Sciatic nerve (tissue), 2 donors: Measurements from ENCODE around the gene CNTN1. TPM values are rescaled to one million over a fixed set of nuclear protein-coding genes. Genes with fewer than 3 reads are reported as not detected.

Experiments used
- ATAC-seq: fragments of 200-7000 bp; cut with Tn5 transposase; one replicate; pipeline ENCODE4 v1.9.1; 2020; ENCODE audit warnings: mild to moderate bottlenecking, moderate library complexity
- DNase-seq: peaks from one replicate; pipeline ENCODE4 v3.0.0-alpha.2; 2020; ENCODE audit warnings: low spot score
- intact Hi-C: fragments of 100-400 bp; cut with DNase I; formaldehyde crosslinking; loops from one replicate; pipeline ENCODE4 v1.14.2; 2022
- total RNA-seq: library from RNA; stranded (reverse); fragmentation: NEBNext Ultra II Directional; extraction: Animal tissue kit (Norgen Biotek cat#: 25700); gene quantifications from one replicate; pipeline ENCODE4 v1.2.1, GENCODE V29; 2021
- donor health status: DM: no; HTN: no; CAD: no.
- donor health status: DM: no; HTN: no; CAD: no.

The CNTN1 gene
- total RNA-seq, 1 donor from 2014 or later, result 83.8 TPM

DNA sequence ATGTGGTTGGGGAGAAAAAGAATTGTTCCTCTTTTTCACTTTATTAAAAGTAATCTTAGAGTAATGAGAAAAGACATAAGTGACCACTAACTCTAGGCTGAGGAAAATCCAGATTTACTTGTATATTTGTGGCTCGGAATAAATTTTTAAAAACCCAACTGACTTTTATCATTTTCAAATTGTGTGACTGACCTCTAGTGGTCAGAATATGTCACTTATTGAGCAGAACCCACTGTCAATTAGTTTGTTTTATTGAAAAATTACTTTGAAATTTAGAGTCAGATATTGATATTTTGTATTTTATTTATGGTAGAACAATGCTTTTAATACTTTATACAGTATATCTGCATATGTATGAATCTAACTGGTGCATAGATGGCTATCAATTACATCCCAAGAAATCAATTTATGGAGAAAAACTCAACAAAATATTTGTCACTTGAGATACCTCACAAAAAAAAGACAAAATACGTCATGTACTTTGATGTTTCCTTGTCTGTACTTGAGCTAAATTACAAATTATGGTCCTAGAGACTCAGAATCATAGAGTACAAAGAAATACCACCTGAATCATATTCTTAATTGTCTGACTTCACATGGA is 229.4 kb downstream of the CNTN1 start:
- ATAC-seq (peak; percentile 67), DNase-seq (no peak)
- intact Hi-C loops, result loop anchor here (5.0 kb wide), 1 partner anchor 299 kb away; no protein-coding TSS in a partner anchor

DNA sequence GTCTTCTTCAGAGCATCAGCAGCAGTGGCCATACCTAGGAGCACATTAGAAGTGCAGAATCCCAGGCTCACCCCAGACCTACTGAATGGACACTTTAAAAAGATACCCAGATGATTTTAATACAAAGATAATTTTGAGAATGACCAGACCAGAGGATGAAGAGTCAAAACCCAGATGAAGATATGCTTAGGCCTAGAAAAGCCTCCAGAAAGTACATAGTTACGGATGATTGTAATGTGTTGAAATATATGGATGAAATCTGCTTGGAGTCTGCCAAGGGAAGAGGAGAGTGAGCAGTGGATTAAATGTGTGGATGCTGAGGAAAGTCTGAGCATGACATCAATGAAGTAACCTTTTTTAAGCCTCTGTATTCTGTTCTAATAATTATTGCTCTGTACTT is 245.7 kb downstream of the CNTN1 start:
- DNase-seq, result no peak
- intact Hi-C loops, result no loop called here
- no peak for ATAC-seq

DNA sequence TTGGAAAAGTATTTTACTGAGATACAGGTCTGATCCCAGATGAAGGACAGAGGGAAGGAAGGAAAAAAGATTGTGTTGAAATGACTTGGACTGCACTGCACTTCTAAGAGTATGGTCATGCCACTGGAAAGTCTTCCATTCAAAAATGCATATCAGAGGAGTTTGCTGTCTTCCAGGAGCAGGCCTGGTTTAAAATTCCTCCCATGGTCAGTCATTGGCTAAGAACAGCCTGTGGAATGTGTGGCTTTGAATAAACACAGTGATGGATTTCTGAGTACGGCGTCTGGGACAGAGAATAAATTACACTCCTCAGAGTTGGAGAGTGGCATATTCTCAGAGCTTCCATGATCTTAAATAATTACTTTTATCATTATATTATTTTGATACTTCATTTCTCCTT is 250.1 kb downstream of the CNTN1 start:
- no peak for ATAC-seq
- DNase-seq, result no peak
- intact Hi-C loops, result no loop called here

DNA sequence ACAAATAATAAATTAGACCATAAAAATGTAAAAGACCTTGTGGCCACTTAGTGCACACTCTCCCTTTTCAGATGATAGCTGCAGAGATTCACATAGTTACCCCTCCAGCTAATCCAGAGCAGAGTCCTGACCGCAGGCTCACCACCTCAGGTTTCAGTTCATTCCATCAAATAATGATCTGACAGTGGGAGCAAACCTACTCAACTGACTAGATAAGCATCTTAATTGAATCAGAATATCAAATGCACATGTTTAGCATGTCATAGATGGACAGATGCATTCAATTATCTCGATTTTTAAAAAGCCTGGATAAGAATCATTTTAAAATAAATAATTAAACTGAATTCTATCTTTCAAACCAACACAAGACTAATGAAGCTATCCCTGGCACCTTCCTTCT is 253.5 kb downstream of the CNTN1 start:
- no peak for DNase-seq
- intact Hi-C loops, result no loop called here
- no peak for ATAC-seq

DNA sequence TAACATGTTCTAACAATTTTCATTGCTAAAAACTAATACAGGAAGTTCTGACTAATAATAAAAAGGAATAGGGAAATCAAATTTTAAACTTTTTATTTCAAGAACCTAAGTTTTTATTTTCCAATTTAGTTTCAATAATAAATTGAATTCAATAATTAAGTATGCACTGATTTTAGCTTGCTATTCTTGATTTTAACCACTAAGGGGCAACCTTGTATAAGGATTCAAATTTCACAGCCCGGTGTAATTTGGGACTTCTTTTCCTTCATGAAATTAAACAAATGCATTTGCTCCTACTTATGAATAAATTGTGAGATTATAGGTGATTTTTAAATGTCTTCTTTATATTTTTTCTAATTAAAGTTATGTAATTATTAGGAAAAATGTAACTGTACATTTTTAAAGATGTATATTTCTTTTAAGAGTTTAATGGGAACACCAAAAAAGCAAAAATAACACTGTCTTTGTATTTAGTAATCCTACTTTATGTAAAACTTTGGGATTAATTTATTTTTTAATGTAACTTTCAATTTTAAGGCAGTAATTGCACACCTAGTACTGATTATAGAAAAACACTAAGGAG is 254.5 kb downstream of the CNTN1 start:
- ATAC-seq (no peak), DNase-seq (no peak)
- intact Hi-C loops, result no loop called here

DNA sequence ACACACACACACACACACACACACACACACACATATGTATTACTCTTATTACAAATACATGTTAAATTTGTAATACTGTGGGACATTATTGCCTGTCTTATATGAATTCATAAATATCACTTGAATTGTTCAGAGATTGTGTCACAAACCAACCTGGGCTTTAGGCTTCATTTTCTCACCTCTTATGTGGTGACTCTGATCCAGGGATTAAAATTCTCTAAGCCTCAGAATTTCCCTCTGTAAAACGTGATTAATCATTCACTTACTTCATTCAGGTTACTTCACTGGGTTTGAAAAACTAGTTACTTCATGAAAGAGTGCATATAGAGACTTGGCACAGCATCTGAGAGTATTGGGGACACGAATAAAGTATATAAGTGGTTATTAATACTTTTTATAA is 255.6 kb downstream of the CNTN1 start:
- intact Hi-C loops, result no loop called here
- ATAC-seq (no peak), DNase-seq (no peak)

DNA sequence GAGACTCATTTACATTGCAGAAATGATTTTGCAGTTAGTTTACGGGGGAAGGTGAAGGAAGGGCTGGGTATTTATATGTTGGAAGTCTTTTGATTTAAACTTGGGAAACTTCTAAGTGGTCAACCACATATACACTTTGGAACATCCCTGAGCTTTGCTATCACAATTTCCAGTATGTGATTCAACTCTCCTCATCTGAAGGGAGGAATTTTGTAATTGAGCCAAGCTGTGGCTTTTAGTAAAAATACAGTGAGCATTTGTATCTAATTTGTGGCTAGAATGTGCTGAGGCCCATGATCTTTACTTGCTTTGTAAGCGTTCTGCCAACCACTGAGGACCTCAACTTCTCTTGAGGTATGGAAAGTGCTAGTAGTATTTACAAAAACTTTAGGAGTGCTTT is 260.8 kb downstream of the CNTN1 start:
- DNase-seq, result no peak
- intact Hi-C loops, result no loop called here
- ATAC-seq, result no peak

DNA sequence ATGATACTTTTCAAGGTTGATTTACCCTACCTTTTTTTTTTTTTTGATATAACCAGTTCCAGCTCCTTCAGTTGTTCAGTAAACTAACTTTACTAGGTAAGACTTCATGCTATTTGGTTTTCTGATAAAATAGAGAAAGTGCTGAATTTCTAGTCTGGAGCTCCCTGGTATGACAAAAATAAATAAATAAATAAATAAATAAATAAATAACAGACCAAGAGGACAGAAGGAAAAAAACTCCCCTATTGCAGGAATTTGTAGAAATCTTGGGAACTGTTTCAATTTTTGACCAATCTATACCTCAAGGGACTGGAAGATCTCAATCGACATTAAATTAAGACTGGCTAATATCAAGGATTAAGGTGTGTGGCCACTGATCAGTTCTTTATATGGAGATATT is 265.2 kb downstream of the CNTN1 start:
- intact Hi-C loops, result no loop called here
- ATAC-seq (no peak), DNase-seq (no peak)

DNA sequence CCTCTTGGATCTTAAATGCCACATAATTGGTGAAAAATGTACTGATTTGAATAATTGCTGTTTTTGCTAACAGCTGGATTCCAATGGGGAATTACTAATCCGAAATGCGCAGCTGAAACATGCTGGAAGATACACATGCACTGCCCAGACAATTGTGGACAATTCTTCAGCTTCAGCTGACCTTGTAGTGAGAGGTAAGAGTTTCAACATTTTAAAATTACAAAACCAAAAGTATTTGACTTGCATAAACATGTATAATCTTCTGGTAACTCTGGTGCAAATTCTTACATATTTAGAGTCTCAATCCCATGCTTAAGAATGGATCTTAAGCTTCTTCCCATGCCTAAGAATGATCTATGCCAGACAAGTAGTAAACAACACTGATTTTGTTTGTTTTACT is 266.8 kb downstream of the CNTN1 start:
- intact Hi-C loops, result no loop called here
- no peak for DNase-seq
- no peak for ATAC-seq

DNA sequence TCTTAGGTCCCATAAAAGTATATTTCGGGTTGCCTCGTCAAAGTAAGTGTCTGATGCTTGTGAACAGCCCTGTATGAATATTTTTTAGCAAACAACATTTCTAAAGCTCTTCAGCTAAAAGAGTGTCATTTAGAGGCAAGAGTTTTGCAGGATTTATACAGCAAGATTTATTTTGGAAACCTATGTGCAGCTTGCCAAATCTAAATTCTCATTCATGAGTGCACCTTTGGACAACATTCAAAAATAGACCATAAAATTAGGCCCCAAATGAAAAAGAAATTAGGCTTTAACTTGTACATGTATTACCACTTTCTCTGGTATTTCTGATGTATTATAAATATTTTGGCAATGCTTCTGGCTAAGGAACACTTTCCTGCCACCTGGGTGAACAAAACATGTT is 271.5 kb downstream of the CNTN1 start:
- intact Hi-C loops, result no loop called here
- DNase-seq, result no peak
- no peak for ATAC-seq

DNA sequence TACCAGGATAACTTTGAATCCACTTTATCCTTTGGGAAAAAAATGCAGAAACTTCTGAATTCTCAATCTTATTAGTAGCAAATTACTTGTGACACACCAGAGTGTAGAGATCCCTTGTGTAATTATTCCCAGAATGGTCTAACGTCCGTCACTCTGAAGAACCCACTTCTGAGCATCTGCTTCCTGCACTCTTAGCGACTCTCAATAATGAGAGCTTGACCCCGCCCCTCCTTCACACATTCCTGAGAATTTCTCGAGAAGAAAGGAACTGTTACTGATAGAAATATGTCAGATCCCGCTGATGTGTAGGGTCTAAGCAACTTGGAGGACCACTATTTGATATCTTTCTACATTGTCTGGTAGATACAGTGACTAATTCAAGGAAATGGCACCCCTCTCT is 277.6 kb downstream of the CNTN1 start:
- intact Hi-C loops, result loop anchor here (5.0 kb wide), 1 partner anchor 1473 kb away; no protein-coding TSS in a partner anchor
- no peak for DNase-seq
- no peak for ATAC-seq

DNA sequence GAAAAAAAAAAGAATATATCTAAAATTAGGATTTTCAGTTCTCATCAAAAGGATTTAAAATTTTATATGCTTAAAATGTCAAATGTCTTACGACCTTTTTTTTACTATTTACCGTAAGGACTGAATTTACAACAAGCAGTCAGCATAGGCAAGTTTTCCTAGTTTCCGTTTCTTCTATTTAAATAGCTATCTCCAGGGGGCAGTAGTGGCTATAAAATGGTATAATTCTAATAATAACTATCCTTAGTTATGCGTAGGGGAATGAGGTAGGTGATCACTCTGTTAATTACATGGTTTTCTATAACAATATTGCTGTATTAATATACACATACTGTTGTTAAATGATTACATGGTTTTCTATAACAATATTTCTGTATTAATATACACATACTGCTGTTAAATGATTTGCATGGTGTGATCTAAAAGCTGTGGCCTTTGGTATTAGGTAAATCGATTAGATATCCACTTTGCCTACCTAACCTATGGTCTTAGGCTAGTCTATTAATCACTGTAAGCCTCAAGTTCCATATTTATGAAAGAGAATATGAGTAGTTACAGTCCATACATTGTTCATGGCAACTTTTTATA is 278.2 kb downstream of the CNTN1 start:
- no peak for ATAC-seq
- no peak for DNase-seq
- intact Hi-C loops, result loop anchor here (5.0 kb wide), 1 partner anchor 1472 kb away; no protein-coding TSS in a partner anchor

DNA sequence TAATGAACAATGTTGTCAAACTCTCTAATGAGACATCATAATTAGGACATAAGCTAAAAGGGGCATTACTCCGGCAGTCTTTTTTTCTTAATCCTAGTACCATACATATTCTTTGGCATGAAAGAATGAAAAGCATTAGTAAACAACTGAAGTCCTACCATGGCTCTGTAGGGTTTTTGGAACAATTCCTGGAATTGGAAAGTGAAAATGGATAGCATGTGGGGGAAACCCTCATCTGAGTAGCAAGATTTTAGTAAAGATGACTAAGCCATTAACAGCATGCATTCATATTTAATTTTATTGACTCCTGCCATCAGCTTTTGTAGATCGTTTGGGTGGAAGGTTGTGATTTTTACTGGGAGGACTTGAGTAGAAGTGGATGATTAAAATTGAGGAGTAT is 279.7 kb downstream of the CNTN1 start:
- ATAC-seq, result no peak
- no peak for DNase-seq
- intact Hi-C loops, result loop anchor here (5.0 kb wide), 1 partner anchor 1470 kb away; no protein-coding TSS in a partner anchor

DNA sequence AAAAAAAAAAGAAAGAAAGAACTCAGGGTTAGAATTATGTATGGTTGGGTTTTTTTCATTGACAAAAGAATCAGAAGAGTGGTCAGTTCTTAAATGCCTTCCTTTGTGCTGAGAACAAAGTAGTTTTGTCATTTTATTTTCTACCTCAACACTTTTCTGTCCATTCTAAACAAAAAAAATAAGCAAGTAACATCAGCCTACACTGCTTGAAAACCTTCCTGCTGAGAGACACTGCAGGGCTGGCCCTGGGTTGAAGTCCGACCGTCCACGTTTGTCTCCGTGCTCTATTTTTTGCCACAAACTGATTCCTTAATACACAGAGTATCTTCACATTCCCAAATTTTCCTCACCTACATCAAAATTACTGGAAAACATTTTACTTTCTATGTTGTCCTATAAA is 284.3 kb downstream of the CNTN1 start:
- intact Hi-C loops, result no loop called here
- no peak for ATAC-seq
- no peak for DNase-seq

DNA sequence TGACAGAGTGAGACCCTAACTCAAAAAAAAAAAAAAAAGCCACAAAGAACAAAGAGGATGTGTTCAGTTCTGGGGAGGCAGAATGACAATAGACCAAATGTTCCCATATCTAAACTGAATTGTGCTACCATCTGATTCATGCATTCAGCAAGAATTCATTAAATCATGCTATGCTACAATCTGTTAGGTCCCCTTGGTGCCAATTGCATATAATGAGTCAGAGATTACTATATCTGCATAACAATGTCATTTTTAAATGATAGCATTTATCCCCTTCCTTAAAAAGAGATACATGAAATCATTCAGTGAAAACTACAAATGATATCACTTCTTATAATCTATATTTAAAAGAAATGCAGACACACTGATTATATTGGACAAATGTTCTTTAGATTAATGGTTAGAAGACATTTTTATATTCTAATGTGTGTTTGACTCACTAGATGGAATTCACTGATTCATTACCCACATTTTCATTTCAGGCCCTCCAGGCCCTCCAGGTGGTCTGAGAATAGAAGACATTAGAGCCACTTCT is 288.3 kb downstream of the CNTN1 start:
- no peak for ATAC-seq
- no peak for DNase-seq
- intact Hi-C loops, result no loop called here

DNA sequence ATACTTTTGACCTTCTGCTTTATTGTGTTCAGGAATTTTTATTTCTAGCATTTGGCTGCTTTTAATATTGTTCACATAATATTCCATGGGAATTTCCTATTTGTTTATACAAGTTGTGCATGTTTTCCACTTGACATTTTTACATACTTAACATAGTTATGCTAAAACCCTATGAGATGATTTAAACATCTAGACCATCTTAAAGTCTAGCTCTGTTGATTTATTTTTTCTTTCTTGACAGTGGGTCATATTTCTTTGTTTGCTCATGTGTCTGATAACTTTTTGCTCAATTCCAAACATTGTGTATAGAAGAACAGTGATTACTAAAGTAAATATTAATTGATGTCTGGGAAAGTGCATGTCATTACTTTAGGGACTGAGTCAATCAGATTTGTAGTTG is 293.8 kb downstream of the CNTN1 start:
- intact Hi-C loops, result no loop called here
- DNase-seq (no peak), ATAC-seq (no peak)

DNA sequence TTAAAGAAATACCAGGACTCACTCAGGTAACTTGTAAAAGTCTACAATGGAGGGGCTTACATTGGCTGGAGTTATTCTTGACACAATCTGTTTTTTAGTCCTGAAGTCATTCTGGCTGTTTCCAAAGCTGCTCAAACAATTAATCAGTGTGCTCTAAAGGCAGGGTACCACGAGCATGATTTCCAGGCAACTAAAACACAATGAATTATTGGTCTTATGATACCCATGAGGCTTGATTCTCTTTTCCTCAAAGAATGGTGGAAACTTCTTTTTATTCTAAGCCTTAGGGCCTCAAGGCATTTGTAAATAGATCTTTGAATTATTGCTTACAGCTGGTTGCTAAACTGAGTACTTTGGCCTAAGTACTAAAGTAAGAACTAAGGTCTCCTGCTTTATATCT is 296.1 kb downstream of the CNTN1 start:
- DNase-seq (no peak), ATAC-seq (peak; percentile 71)
- intact Hi-C loops, result no loop called here

DNA sequence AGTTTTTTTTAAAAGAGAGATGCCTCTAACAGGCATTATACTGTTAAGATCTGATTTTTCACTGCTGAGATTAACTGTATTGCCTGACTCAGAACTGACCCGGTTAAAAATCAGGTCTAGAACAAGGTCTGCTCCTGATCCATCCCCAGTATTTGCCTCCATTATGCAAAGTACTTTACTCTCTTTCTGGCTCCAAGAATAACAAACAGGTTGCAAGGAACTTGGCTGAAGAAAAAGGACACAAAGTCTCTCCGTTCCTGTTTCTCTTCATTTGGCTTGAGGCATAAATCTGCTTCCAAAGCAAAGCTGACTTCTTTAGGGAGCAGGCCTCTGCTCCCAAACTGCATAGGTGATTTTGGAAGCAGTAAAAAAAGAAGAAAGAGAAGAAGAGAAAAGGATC is 296.6 kb downstream of the CNTN1 start:
- peak; percentile 79 for ATAC-seq
- DNase-seq, result no peak
- intact Hi-C loops, result no loop called here

DNA sequence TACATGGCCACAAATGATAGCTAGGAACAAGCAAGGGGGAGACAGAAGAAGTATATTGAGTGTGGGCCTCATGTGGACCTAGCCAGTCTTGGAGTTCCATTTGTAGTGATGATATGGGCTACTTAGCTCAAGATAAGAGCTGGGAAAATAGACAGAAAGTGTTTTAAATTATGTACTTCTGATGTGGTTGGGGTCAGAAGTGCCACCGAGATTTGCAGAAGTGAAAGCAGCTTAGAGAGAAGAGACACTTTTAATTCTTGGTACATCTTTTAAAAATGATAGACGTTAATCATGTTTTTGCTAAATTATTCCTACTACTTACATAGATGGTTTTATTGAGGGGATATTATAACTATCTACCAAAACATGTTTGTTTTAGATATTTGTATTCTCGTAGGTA is 297.5 kb downstream of the CNTN1 start:
- DNase-seq (no peak), ATAC-seq (no peak)
- intact Hi-C loops, result no loop called here

DNA sequence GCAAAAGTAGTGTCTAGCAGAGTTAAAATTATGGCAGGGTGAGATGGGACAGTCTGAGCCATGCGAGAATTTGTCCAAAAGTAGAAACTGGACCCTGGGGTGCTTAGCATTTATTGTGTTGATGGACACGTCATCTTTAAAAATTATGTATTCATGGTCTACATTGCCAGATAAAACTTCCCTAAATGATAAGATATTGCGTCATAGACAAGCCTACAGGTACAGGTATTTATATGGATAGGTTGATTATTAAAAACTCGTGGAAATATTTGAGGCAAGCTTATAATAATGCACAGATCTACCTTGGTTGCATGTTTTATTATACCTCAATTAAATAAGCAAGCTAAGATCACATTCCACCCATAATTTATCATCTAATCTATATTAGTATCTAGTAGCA is 299.9 kb downstream of the CNTN1 start:
- DNase-seq (no peak), ATAC-seq (no peak)
- intact Hi-C loops, result no loop called here

DNA sequence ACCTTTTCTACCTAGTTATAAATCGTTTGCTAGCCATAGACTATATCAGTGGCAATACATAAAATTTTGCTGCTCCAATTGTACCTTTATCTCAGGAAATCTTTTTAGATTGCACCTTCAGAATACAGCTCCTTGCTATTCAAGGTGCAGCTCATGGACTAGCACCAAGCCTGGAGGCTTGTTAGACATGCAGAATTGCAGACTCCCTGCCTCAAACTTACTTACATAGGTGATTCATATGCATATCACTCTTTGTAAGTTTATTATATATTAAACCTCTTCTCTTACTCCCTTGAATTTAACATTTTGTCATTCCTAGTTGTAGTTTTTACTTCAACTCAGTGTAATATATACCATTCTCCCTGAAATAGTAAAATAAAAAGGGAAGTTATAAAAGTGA is 300.4 kb downstream of the CNTN1 start:
- DNase-seq, result no peak
- intact Hi-C loops, result no loop called here
- ATAC-seq, result no peak
